Activated CD8-positive, alpha-beta memory T cell treated with anti-CD3 and anti-CD28 coated beads for 48 hours (primary cell): Measurements from ENCODE around the gene UTP4.

Experiments used
- DNase-seq, 3 experiments: peaks; one replicate each; pipeline ENCODE4 v3.0.0-alpha.2; 2020; ENCODE audit warnings: low read depth in 2 of 3, low spot score in 2 of 3

The UTP4 gene

DNA sequence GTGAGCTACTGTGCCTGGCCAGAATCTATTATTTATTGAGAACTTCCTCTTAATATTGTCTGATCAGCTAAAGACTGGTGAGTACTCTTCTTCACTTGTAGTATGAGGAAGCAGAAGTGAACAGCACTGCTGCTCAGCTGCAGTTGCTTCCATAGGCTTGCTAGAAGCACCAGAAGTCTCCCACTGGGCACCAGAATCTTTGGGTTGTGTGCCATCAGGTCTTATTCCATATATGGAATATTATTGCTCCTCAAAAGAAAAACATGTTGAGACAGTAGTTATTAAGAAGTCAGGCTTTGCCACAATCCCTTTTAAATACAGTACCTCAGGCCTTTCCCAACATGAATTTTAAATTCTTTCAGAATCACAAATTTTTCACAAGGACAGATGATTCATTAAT, 71.7 kb downstream of the UTP4 start:
- no peak for DNase-seq

- no peak for DNase-seq
These were observed 77.3 kb downstream of the UTP4 start for GRCh38 chr16:69209735-69210134.

GRCh38 chr16:69217433-69217832, 85.0 kb downstream of the UTP4 start:
- no peak for DNase-seq
